Neural crest cell (in vitro differentiated cells): ENCODE measurements around the gene TRMT1L. TPM values are rescaled to one million over a fixed set of nuclear protein-coding genes. Genes with fewer than 3 reads are reported as not detected.

ENCODE experiments used
- DNase-seq: peaks from one replicate; pipeline ENCODE4 v3.0.0; 2021; ENCODE audit warnings: low read depth, mixed read lengths, low spot score
- H3K27ac Mint-ChIP-seq: one replicate; pipeline ENCODE4 v1.8.0; 2021; ENCODE audit warnings: mild to moderate bottlenecking, mixed read lengths; ENCODE audit not compliant: unreplicated experiment
- H3K27me3 Mint-ChIP-seq: 2 replicates; pipeline ENCODE4 v1.8.0; 2021; ENCODE audit warnings: low read depth, mild to moderate bottlenecking, mixed read lengths
- H3K36me3 Mint-ChIP-seq: 2 replicates; pipeline ENCODE4 v1.8.0; 2021; ENCODE audit warnings: low read depth, mild to moderate bottlenecking, mixed read lengths
- H3K4me1 Mint-ChIP-seq: 2 replicates; pipeline ENCODE4 v1.8.0; 2021; ENCODE audit warnings: mixed read lengths
- H3K4me3 Mint-ChIP-seq: one replicate; pipeline ENCODE4 v1.8.0; 2021; ENCODE audit warnings: mild to moderate bottlenecking, mixed read lengths
- H3K9me3 Mint-ChIP-seq: 2 replicates; pipeline ENCODE4 v1.8.0; 2021; ENCODE audit warnings: mixed read lengths
- CTCF ChIP-seq: fragments of 200-600 bp; sonication (generic); conservative IDR thresholded peaks from 2 replicates; pipeline ENCODE4 v1.5.0; 2021; ENCODE audit warnings: antibody characterized with exemption, mild to moderate bottlenecking
- total RNA-seq: library from RNA; stranded (reverse); gene quantifications from 2 replicates; pipeline ENCODE4 v1.2.1, GENCODE V29; 2021

TRMT1L gene
- total RNA-seq, 1 donor from 2014 or later = 19.7 TPM

GRCh38 chr1:185139246-185139645 lies 17.5 kb downstream of the TRMT1L start:
- Mint-ChIP-seq H3K27me3 (no peaks in the 10 kb centered on the region), H3K36me3 (peaks cover 9% of the 10 kb centered on the region), H3K27ac (no peak overlapping the region), H3K9me3 (no peaks in the 10 kb centered on the region), H3K4me3 (no peak overlapping the region), H3K4me1 (no peaks in the 10 kb centered on the region)
- no peak for TF ChIP-seq CTCF
- no peak for DNase-seq

GRCh38 chr1:185137896-185138545 lies 18.7 kb downstream of the TRMT1L start:
- DNase-seq = no peak
- H3K27ac Mint-ChIP-seq = no peak overlapping the region
- H3K4me1 Mint-ChIP-seq = no peaks in the 10 kb centered on the region
- no peak overlapping the region for H3K4me3 Mint-ChIP-seq
- peaks cover 15% of the 10 kb centered on the region for H3K36me3 Mint-ChIP-seq
- H3K27me3 Mint-ChIP-seq = no peaks in the 10 kb centered on the region
- no peak for TF ChIP-seq CTCF
- no peaks in the 10 kb centered on the region for H3K9me3 Mint-ChIP-seq

- Mint-ChIP-seq H3K9me3 (peaks cover 5% of the 10 kb centered on the region), H3K27me3 (no peaks in the 10 kb centered on the region), H3K27ac (no peak overlapping the region), H3K4me3 (no peak overlapping the region), H3K4me1 (no peaks in the 10 kb centered on the region), H3K36me3 (peaks cover 27% of the 10 kb centered on the region)
- TF ChIP-seq CTCF = no peak
- DNase-seq = no peak
Observed at GRCh38 chr1:185132534-185132933, 24.2 kb downstream of the TRMT1L start.

- Mint-ChIP-seq H3K4me3 (no peak overlapping the region), H3K36me3 (peaks cover 22% of the 10 kb centered on the region), H3K27ac (no peak overlapping the region), H3K9me3 (peaks cover 5% of the 10 kb centered on the region), H3K27me3 (no peaks in the 10 kb centered on the region), H3K4me1 (no peaks in the 10 kb centered on the region)
- no peak for TF ChIP-seq CTCF
- DNase-seq = no peak
Observed at GRCh38 chr1:185129708-185130107, 27.0 kb downstream of the TRMT1L start.

- H3K4me1 Mint-ChIP-seq = no peaks in the 10 kb centered on the region
- no peak overlapping the region for H3K27ac Mint-ChIP-seq
- no peak for DNase-seq
- peaks cover 12% of the 10 kb centered on the region for H3K9me3 Mint-ChIP-seq
- peaks cover 16% of the 10 kb centered on the region for H3K36me3 Mint-ChIP-seq
- no peaks in the 10 kb centered on the region for H3K27me3 Mint-ChIP-seq
- no peak for TF ChIP-seq CTCF
- no peak overlapping the region for H3K4me3 Mint-ChIP-seq
Observed at GRCh38 chr1:185112356-185112755, 44.4 kb downstream of the TRMT1L start.
